HAP-1 (cell line): Measurements from ENCODE around the gene FOXA3.
"Not testable (repeated sequence)": the region's sequence is repeated elsewhere in the genome, so short reads cannot be mapped to it uniquely, and the experiment has no call there.

Source experiments
- DNase-seq, 2 experiments: peaks; one replicate each; pipeline ENCODE4 v3.0.0-alpha.2; 2016 to 2020; ENCODE audit warnings: low spot score in 2 of 2
- H3K27me3 ChIP-seq: fragments of 250-450 bp; sonication (Bioruptor Pico); 2 replicates; pipeline ENCODE4 v1.5.1; 2020; ENCODE audit warnings: low read depth, mild to moderate bottlenecking, moderate library complexity
- H3K36me3 ChIP-seq: fragments of 250-450 bp; sonication (Bioruptor Pico); replicated peaks from 2 replicates; pipeline ENCODE4 v1.5.1; 2020; ENCODE audit warnings: mild to moderate bottlenecking
- H3K4me1 ChIP-seq: fragments of 250-450 bp; sonication (Bioruptor Pico); 2 replicates; pipeline ENCODE4 v1.5.1; 2020; ENCODE audit warnings: mild to moderate bottlenecking
- H3K4me3 ChIP-seq: fragments of 250-450 bp; sonication (Bioruptor Pico); 2 replicates; pipeline ENCODE4 v1.5.1; 2020; ENCODE audit warnings: mild to moderate bottlenecking, moderate library complexity
- H3K9me3 ChIP-seq: fragments of 250-450 bp; sonication (Bioruptor Pico); 2 replicates; pipeline ENCODE4 v1.5.1; 2020; ENCODE audit warnings: mild to moderate bottlenecking, moderate library complexity
- in situ Hi-C: fragments of 300-500 bp; cut with MboI; formaldehyde crosslinking; loops from 3 replicates; pipeline ENCODE4 v1.14.3; 2020; ENCODE audit warnings: low sequenced_read_pairs, inconsistent platforms, mixed read lengths

FOXA3 gene

DNA sequence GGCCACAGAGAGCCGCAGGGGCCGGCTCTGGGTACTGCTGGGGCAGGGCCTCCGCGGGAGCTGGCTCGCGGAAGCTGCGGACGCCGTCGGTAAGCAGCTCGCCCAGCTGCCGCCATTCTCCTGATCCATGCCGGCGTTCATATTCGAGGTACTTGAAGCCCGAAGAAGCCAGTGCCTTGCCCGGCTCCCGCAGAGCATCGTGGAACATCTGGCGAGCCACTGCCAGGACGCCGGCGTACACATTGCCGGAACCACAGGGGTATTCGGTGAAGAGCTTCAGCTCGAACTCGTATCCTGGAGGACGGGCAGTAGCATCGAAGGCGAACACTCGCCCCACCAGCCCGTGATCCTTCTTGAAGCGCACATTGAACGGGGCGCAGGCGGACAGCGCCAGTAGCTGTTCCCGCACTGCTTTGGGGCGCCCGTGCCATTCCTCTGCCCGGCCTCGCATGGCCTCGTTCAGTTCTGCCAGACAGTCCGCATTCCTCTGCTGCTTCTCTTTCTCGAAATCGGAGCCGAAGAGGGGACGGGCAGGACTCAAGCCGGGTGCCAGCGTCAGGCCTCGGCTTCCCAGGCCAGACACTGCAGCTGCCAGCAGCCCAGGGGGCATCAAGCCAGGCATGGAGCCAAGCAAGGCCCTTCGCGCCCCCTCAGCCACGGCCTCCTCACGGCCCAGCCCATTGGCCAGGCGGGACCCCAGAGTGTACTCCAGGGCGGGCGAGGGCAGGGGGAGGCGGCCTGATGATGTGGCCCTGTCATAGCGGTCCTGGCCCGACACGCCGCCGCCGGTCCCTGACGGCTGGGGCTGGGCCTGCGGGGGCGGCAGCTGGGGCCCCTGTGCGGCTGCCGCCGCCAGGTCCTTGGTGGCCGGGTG is 20.8 kb downstream of the FOXA3 start:
- Histone ChIP-seq H3K4me1 (peaks cover 19% of the 10 kb centered on the region), H3K4me3 (peak overlapping the region; percentile 50), H3K9me3 (no peaks in the 10 kb centered on the region), H3K36me3 (peaks cover 14% of the 10 kb centered on the region; the same call in 1 of the 2 replicates), H3K27me3 (no peaks in the 10 kb centered on the region)
- DNase-seq, result peak in 1 of 2 experiments; percentile 41
- in situ Hi-C loops, result no loop called here

DNA sequence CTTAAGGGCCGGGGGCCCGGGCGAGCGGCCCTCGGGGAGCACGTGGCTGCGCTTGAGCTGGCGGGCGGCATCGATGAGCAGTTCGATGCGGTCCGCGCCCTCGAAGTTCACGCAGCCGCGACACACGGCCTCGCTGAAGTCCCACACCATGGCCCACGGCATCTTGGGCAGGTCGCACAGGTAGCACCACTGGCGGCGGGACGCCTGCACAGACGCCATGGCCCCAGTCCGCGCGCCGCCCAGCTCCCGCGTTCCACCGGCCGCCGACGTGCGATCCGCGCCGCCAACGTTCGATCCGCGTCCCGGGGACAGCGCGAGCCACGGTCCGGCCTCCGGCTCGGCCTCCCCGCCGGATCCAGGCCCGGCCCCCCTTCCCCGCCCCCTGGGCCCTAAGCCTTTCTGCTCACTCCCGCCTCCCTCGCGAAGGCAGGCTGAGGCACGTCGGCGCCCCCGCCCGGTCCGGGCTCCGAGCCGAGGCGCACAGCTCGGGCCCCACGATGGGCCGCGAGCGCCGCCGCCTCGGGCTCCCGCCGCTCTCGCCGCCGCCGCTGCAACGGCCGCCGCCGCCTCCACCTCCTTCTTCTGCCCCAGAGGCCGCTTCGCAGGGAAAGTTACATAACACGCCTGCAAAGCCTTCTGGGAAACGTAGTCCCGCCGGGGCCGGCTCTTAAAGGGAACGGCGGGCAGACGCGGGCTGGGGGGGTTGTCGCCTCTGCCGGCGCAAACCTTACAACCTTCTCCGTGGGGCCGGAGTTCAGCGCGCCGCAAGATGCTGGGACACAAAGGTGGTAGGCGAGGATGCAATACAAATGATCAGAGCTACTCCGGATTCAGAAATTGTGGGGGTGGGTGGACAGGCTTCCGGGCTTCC is 21.7 kb downstream of the FOXA3 start, which contains the start of gene IRF2BP1:
IRF2BP1 (minus strand) TSS at position 586 of the 871 bp plus-strand sequence; CDS start at position 219, 367 bp downstream.
- Histone ChIP-seq H3K36me3 (peaks cover 14% of the 10 kb centered on the region; the same call in 1 of the 2 replicates), H3K4me3 (peak within 1 kb of the TSS; percentile 50), H3K9me3 (no peaks in the 10 kb centered on the region), H3K4me1 (peaks cover 19% of the 10 kb centered on the region), H3K27me3 (no peaks in the 10 kb centered on the region)
- in situ Hi-C loops, result no loop called here
- peak; percentile 87 to 94 for DNase-seq

DNA sequence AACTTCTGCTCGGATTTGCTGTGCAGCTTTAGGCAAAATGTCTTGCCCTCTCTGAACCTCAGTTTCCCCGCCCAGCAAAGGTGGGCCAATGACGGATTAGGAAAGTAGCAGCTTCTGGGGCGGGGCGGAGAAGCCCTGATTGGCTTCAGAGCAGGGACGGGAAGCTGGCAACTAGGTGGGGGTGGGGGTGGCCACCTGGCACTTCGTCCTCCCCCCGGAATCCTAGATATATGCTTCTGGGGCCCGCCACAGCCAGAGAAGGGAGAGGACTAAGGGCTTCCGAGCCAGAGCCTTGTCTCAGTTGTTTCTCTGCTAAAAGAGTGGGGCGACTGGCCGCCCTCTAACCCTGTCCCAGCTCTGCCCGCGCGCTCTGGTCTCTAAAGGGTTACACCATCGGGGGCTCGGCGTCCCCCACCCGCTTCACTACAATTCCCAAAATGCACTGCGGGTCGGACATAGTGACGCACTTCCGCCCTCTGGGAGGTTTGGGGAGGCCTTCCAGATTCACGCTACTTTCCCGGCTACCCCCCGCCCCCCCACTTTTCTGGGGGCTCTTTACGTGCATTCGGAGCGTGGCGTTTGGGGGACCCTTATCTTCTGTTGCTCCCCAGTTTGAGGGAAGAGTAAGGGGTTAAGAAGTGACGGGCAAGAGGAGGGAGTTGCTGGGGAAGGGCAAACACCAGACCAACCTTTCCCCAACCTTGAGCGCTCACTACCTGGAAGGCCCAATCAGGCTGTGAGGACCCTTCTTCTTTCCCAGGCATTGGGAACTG is 22.5 kb downstream of the FOXA3 start:
- DNase-seq, result peak; percentile 89 to 94
- Histone ChIP-seq H3K4me3 (peak overlapping the region; percentile 50), H3K36me3 (peaks cover 14% of the 10 kb centered on the region; the same call in 1 of the 2 replicates), H3K9me3 (no peaks in the 10 kb centered on the region), H3K27me3 (no peaks in the 10 kb centered on the region), H3K4me1 (peaks cover 19% of the 10 kb centered on the region)
- in situ Hi-C loops, result no loop called here

DNA sequence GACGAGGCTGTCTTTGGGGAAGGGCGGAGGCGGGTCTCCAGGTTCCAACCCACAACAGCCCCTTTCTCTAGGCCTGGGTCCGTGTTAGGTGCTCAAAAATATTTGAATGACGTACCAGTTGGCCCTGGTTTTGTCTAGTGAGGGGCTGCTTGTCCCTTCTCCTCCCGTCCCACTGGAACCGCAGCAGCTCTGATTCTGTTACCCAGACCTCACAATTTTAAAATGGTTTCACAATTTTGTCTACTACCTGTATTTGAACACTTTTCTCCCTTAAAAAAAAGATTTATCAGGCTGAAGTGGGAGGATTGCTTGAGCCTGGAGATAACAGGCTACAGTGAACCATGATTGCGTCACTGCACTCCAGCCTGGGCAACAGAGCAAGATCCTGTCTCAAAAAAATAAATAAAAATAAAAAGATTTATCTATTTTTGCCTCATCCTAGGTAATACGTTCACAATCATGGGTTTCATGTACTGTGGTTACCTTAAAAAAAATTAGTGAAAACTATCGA is 23.1 kb downstream of the FOXA3 start:
- in situ Hi-C loops, result no loop called here
- no peaks in the 10 kb centered on the region for H3K9me3 ChIP-seq
- H3K36me3 ChIP-seq, result peaks cover 14% of the 10 kb centered on the region; the same call in 1 of the 2 replicates
- DNase-seq, result peak in 1 of 2 experiments; percentile 34
- H3K27me3 ChIP-seq, result no peaks in the 10 kb centered on the region
- peak overlapping the region; percentile 50 for H3K4me3 ChIP-seq
- H3K4me1 ChIP-seq, result peaks cover 19% of the 10 kb centered on the region

DNA sequence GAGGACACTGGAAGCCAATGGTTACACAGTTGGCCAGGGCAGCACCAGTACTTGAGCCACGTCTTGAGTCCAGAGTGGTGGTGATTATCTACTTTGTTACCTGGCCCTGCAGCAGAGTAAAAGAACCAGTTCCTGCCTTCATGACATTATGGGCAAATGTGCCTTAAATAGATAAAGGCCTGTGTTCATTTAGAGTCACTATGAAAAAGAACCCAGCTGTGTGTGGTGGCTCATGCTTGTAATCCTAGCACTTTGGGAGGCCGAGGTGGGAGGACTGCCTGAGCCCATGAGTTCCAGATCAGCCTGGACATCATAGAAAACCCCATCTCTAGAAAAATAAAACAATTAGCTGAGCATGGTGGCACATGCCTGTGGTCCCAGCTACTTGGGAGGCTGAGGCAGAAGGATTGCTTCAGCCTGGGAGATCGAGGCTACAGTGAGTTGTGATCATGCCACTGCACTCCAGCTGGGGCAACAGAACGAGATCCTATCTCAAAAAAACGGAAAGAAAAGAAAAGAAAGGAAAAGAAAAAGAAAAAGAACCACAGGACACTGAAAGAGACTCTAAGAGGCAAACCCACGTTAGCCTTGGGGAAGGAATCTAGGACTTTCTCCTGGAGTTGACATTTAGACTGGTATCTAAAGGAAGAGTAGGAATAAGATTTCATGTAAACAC is 25.2 kb downstream of the FOXA3 start:
- Histone ChIP-seq H3K4me3 (no peak overlapping the region), H3K36me3 (peaks cover 4% of the 10 kb centered on the region; the same call in 1 of the 2 replicates), H3K4me1 (peaks cover 11% of the 10 kb centered on the region), H3K9me3 (no peaks in the 10 kb centered on the region), H3K27me3 (no peaks in the 10 kb centered on the region)
- in situ Hi-C loops, result no loop called here
- DNase-seq, result no peak

DNA sequence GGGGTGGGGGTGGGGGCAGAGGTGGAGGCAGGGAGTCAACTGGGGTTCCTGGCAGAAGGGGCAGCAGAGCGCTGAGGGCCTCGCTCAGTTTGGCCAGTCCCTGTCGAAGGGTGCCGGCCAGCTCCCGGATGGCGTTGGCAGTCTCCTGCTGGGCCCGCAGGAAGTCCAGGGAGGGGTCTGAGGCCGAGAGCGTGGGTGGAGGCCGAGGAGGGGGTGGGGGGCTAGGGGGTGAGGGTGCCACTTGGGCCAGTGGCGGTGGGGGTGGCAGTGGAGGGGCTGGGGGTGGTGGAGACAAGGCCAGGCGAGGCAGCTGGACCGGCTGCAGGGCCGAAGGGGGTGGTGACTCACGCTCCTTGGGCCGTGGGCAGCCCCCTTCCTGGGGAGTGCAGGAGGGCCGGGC is 26.8 kb downstream of the FOXA3 start:
- Histone ChIP-seq H3K27me3 (no peaks in the 10 kb centered on the region), H3K9me3 (no peaks in the 10 kb centered on the region), H3K36me3 (no peaks in the 10 kb centered on the region; the same call in 1 of the 2 replicates), H3K4me1 (peaks cover 4% of the 10 kb centered on the region), H3K4me3 (no peak overlapping the region)
- DNase-seq, result no peak
- in situ Hi-C loops, result no loop called here

DNA sequence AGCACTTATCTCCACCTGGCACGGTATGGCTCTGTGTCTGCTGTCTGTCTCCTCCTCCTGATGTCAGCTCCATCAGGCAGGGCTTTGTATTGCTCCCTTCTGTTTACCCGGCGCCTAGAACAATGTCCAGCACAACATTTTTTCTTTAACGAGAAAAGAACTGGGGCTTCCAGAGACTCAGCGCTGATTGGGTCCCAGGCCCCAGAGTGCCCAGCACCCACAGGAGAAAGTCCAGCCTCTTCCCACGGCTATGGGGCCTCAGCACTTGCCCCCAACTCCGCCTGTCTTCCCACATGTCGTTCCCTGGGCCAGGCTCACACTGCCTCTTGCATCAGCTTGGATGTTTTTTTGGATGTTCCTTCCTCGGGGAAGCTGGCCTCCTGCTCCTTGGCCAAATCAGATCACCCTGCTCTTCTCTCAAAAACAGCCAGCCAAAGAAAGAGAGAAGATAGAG is 31.4 kb downstream of the FOXA3 start:
- H3K36me3 ChIP-seq, result peaks cover 16% of the 10 kb centered on the region
- DNase-seq, result no peak
- in situ Hi-C loops, result no loop called here
- no peaks in the 10 kb centered on the region for H3K9me3 ChIP-seq
- H3K27me3 ChIP-seq, result no peaks in the 10 kb centered on the region
- H3K4me1 ChIP-seq, result no peaks in the 10 kb centered on the region; the same call in 1 of the 2 replicates
- no peak overlapping the region for H3K4me3 ChIP-seq

DNA sequence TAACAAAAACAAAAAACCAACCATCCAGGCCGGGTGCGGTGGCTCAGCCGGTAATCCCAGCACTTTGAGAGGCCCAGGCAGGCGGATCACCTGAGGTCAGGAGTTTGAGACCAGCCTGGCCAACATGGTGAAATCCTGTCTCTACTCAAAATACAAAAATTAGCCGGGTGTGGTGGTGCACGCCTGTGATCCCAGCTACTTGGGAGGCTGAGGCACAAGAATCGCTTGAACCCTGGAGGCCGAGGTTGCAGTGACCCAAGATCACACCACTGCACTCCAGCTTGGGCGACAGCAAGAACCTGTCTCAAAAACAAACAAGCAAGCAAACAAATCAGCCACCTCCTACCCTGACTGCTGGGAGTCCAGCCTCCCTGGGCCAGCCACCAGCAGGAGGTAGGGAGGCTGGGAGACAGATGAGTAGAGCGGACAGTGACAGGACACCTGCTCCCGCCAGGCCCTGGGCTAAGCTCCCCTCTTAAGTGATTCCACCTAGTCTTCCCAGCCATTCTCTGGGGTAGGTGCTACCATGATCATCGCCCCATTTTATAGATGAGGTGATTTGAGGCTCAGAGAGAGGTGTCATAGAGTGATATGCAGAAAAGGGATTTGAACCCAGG is 32.0 kb downstream of the FOXA3 start:
- H3K4me3 ChIP-seq, H3K4me1 ChIP-seq, H3K9me3 ChIP-seq, H3K27me3 ChIP-seq, in situ Hi-C loops, DNase-seq: not testable (repeated sequence)
- peaks cover 16% of the 10 kb centered on the region for H3K36me3 ChIP-seq

DNA sequence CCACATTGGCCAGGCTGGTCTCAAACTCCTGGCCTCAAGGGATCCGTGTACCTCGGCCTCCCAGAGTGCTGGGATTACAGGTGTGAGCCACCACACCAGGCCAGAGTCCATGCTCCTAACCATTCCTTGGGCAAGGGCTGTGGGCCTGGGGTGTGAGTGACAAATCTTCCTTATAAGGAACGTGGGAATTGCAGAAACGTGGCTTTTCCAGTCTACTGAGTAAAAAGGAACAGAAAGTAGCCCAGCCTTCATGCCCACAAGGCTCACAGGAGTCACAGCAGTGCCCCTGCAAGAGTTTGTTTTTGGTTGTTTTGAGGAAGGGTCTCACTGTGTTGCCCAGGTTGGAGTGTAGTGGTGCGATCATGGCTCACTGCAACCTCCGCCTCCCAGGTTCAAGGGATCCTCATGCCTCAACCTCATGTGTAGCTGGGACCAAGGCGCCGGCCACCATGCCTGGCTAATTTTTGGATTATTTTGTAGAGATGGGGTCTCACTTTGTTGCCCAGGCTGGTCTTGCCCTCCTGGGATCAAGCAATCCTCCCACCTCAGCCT is 33.2 kb downstream of the FOXA3 start:
- in situ Hi-C loops, result no loop called here
- Histone ChIP-seq H3K36me3 (peaks cover 16% of the 10 kb centered on the region), H3K27me3 (no peaks in the 10 kb centered on the region), H3K9me3 (no peaks in the 10 kb centered on the region), H3K4me3 (no peak overlapping the region), H3K4me1 (no peaks in the 10 kb centered on the region; the same call in 1 of the 2 replicates)
- no peak for DNase-seq

DNA sequence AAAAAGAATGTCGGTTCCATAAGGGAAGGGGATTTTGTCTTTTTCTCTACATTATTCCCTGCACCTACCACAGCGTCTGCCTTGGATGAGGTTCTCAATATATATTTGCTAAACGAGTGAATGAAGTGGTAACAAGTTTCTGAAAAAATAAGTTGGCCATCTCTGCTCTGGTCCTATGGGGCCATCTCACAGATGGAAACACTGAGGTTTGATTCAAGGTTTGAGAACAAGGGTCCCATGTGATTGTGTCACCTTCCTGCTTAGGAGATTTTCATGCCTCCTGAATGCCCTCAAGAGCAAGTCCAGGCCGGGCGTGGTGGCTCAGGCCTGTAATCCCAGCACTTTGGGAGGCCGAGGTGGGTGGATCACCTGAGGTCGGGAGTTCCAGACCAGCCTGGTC is 35.1 kb downstream of the FOXA3 start:
- Histone ChIP-seq H3K4me1 (peaks cover 6% of the 10 kb centered on the region), H3K9me3 (no peaks in the 10 kb centered on the region), H3K4me3 (no peak overlapping the region), H3K27me3 (no peaks in the 10 kb centered on the region), H3K36me3 (peaks cover 16% of the 10 kb centered on the region)
- DNase-seq, result no peak
- in situ Hi-C loops, result no loop called here

DNA sequence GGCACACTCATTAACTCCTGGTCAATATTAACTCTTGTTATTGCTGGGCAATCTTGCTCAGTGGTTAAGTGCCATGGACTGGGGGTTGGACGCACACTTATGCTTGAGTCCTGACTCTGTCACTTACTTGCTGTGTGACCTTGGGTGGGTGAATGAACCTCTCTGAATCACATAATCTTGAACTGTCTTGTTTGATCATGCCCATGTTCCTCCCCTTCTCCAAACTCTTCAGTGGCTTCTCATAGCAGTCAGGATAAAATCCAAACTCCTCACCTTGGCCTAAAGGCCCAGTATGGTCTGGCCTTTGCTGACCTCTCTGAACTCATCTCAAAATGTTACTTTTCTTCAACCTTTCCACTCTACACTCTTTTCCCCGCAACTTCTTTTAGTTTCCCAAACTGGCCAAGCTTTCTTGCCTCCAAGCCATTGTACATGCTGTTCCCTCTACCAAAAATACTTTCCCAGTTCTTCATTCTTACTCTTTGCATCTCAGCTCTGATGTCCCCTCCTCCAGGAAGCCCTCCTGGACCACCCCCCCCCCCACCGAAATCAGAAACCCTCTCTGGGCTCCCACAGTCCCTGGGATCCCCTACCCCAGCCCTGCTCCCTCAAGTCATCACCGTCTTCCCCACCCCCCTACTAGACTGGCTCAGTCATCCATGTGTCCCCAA is 35.9 kb downstream of the FOXA3 start:
- H3K36me3 ChIP-seq, result peaks cover 16% of the 10 kb centered on the region
- in situ Hi-C loops, result no loop called here
- no peak overlapping the region for H3K4me3 ChIP-seq
- no peaks in the 10 kb centered on the region for H3K27me3 ChIP-seq
- DNase-seq, result no peak
- H3K9me3 ChIP-seq, result no peaks in the 10 kb centered on the region
- H3K4me1 ChIP-seq, result peaks cover 6% of the 10 kb centered on the region
